Memory B cell (primary cell): Measurements from ENCODE around the gene F11R.
"Not testable (repeated sequence)": the region's sequence is repeated elsewhere in the genome, so short reads cannot be mapped to it uniquely, and the experiment has no call there.

Experiments
- ATAC-seq: fragments of 150-1000 bp; cut with Tn5 transposase; 2 replicates; pipeline ENCODE4 v1.10.0; 2021; ENCODE audit warnings: low read depth, mild to moderate bottlenecking, moderate library complexity
- DNase-seq, 2 donors: peaks; one replicate each; pipeline ENCODE4 v3.0.0; 2022; ENCODE audit warnings: low spot score in 2 of 2
- H3K27ac Mint-ChIP-seq: one replicate; pipeline ENCODE4 v1.8.0; 2022; ENCODE audit warnings: mild to moderate bottlenecking, moderate library complexity, mixed read lengths
- H3K27me3 Mint-ChIP-seq: one replicate; pipeline ENCODE4 v1.8.0; 2022; ENCODE audit warnings: mixed read lengths
- H3K36me3 Mint-ChIP-seq: one replicate; pipeline ENCODE4 v1.8.0; 2022; ENCODE audit warnings: mild to moderate bottlenecking, mixed read lengths
- H3K4me1 Mint-ChIP-seq: one replicate; pipeline ENCODE4 v1.8.0; 2022; ENCODE audit warnings: mixed read lengths
- H3K4me3 Mint-ChIP-seq: one replicate; pipeline ENCODE4 v1.8.0; 2022; ENCODE audit warnings: mild to moderate bottlenecking, moderate library complexity, mixed read lengths
- H3K9me3 Mint-ChIP-seq: one replicate; pipeline ENCODE4 v1.8.0; 2022; ENCODE audit warnings: mixed read lengths

The F11R gene

DNA sequence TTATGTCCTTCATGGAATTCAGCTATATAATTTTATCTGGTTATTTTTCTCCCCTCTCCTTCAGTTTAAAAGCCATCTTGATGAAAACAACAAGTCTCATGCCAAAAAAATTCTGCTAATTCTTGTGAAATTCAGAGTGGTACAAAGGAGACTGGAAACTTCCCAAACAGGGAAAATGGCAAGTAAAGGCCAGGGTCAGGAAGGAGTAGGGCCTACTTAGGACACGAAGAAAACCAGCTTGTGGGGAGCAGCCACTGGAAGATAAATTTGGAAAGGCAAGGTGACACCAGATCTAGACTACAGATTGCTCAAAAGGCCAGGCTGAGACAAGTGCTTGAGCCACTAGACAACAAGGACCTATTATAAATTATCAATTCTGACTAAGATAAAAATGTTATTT is 11.5 kb upstream of the F11R start:
- no peak for DNase-seq
- H3K27me3 Mint-ChIP-seq: no peaks in the 10 kb centered on the region
- no peaks in the 10 kb centered on the region for H3K9me3 Mint-ChIP-seq
- H3K27ac Mint-ChIP-seq: no peak overlapping the region
- H3K4me1 Mint-ChIP-seq: peaks cover 10% of the 10 kb centered on the region
- no peak overlapping the region for H3K4me3 Mint-ChIP-seq
- peaks cover 1% of the 10 kb centered on the region for H3K36me3 Mint-ChIP-seq
- ATAC-seq: no peak

DNA sequence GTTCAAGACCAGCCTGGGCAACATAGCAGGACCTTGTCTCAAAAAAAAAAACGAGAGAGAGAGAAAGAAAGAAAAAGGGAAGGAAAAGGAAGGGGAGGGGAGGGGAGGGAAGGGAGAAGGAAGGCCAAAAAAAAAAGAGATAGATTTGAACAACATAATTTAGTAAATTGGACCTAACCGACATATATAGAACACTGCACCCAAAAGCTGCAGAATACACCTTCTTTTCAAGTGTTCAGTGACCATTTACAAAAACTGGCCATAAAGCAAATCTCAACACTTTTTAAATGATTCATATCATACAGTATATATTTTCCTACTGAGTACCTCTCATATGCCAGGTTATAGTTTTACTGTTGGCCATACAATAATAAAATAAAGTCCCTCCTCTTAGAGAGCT is 10.9 kb upstream of the F11R start:
- DNase-seq: no peak
- Mint-ChIP-seq H3K4me1 (peaks cover 10% of the 10 kb centered on the region), H3K36me3 (peaks cover 3% of the 10 kb centered on the region), H3K4me3 (no peak overlapping the region), H3K9me3 (peaks cover 2% of the 10 kb centered on the region), H3K27me3 (no peaks in the 10 kb centered on the region), H3K27ac (no peak overlapping the region)
- ATAC-seq: no peak

DNA sequence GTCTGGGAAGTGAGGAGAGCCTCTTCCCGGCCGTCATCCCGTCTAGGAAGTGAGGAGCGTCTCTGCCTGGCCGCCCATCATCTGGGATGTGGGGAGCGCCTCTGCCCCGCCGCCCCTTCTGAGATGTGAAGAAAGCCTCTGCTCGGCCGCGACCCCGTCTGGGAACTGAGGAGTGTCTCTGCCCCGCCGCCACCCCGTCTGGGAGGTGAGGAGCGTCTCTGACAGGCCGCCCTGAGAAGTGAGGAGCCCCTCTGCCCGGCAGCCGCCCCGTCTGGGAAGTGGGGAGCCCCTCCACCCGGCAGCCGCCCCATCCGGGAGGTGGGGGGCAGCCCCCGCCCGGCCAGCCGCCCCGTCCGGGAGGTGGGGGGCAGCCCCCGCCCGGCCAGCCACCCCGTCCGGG is 8.5 kb upstream of the F11R start:
- H3K27ac Mint-ChIP-seq, H3K4me3 Mint-ChIP-seq, ATAC-seq, H3K9me3 Mint-ChIP-seq, DNase-seq, H3K36me3 Mint-ChIP-seq, H3K27me3 Mint-ChIP-seq: not testable (repeated sequence)
- peaks cover 12% of the 10 kb centered on the region for H3K4me1 Mint-ChIP-seq

DNA sequence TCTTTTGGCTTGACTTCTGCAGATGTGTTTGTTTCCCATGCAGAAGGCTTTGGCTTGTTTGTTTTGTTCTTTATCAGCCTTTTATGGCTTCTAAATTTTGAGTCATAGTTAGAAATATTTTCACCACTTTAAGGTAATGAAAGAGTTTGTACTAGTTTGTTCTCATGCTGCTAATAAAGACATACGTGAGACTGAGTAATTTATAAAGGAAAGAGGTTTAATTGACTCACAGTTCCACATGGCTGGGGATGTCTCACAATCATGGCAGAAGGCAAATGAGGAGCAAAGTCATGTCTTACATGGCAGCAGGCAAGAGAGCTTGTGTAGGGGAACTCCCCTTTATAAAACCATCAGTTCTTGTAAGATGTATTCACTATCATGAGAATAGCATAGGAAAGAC is 6.0 kb upstream of the F11R start:
- H3K9me3 Mint-ChIP-seq, ATAC-seq, H3K27ac Mint-ChIP-seq, H3K4me3 Mint-ChIP-seq, H3K4me1 Mint-ChIP-seq, H3K36me3 Mint-ChIP-seq, H3K27me3 Mint-ChIP-seq, DNase-seq: not testable (repeated sequence)

DNA sequence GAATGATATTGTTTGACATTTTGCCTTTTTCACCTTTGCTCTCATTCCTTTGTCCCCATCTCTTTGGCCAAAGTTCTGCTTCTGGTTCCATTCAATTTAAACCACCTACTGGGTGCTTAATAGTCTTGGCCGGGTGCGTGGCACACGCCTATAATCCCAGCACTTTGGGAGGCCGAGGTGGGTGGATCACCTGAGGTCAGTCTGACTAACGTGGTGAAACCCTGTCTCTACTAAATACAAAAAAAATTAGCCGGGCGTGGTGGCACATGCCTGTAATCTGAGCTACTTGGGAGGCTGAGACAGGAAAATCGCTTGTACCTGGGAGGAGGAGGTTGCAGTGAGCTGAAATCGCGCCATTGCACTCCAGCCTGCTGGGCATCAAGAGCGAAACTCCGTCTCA is 1.5 kb upstream of the F11R start:
- not testable (repeated sequence) for H3K9me3 Mint-ChIP-seq, DNase-seq, H3K27ac Mint-ChIP-seq, H3K27me3 Mint-ChIP-seq, H3K36me3 Mint-ChIP-seq, ATAC-seq
- Mint-ChIP-seq H3K4me3 (peak overlapping the region; percentile 37), H3K4me1 (peaks cover 26% of the 10 kb centered on the region)

DNA sequence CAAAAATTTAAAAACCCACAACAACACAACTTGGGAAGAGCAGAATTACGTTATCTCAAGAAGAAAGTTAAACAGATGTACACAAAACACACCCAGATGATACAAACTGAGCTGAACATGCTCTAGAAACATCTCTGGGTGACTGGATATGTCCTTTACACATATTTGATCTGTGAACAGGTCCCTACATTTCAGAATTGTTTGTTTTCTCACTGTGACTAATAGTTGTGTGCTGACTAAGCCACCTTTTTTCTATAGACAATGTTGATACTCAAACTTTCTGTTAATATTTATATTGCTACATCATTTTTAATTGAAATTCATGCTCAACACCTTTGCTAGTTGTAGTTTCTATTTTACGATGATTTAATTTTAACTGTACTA is 1.0 kb upstream of the F11R start:
- Mint-ChIP-seq H3K36me3 (peaks cover 6% of the 10 kb centered on the region), H3K27ac (peak overlapping the region; percentile 88), H3K27me3 (no peaks in the 10 kb centered on the region), H3K4me1 (peaks cover 26% of the 10 kb centered on the region), H3K4me3 (no peak overlapping the region), H3K9me3 (peaks cover 4% of the 10 kb centered on the region)
- ATAC-seq (no peak), DNase-seq (no peak)

DNA sequence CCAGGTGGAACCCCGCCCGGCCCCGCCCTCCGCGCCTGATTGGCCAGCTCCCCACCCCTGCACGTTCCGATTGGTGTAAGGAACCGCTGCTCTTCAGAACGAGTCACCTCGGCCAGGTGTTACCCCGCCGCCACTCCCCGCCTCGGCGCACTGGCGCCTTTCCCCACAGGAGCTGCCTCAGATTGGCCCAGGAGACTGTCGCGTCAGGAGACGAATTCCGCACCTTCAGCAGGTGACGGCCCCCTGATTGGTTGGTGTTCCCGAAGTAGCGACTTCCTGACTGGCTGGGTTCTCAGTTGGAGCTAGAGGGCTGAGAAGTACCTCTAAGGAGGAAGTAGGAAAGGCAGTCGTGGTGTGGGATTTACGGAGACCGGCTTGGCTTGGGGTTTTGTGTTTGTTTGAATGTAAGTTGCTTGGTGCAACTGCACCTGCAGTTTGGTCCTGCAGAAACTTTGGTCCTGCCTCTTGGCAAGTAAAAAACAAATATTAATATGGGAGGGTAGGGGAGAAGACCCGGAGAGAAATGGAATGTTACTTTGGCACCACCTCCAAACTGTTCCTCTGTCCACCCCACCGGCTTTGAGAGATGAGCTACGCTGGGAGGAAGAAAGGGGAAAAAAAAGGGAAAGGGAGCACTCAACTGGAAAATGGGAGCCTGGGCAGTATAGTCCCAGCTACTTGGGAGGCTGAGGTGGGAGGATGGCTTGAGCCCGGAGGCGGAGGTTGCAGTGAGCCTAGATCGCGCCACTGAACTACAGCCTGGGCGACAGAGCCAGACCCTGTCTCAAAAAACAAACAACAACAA is 415 bp upstream of the F11R start:
- peak; percentile 72 to 81 for DNase-seq
- H3K4me1 Mint-ChIP-seq: peaks cover 28% of the 10 kb centered on the region
- H3K27ac Mint-ChIP-seq: peak overlapping the region; percentile 88

DNA sequence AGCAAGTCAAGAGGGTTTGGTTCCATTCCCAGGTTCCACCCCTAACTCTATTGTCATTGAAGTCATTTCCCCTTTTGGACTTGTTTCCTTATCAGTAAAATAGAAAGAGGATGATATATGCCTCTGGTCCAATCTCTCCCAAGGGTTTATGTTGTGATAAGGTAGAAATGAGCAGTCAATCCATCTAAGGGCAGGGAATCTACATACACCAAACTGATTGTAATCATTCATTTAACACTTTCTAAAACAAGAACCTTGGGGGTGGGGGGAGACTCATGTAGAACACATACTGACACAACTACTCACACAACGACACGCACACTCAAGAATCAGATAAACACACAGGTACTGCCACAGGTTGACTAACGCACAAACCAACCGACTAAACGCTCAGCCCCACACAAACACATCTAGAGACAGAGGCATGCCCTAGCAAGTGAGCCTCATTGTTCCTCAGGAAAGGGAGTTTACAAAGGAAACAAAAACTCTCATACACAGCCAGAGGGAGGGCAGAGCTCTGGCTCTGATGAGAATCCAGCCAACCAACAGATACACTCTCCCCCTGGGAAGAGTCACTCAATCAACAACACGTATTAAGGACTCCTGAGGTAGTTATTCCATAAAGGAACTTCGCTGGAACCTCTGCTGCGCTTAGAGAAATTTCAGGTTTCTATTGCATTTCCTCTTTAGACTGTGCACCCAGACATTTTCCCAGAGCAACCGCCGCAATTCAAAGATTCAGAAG is 1.0 kb downstream of the F11R start:
- peaks cover 2% of the 10 kb centered on the region for H3K36me3 Mint-ChIP-seq
- no peak for DNase-seq
- H3K27ac Mint-ChIP-seq: peak overlapping the region; percentile 88
- peaks cover 1% of the 10 kb centered on the region for H3K9me3 Mint-ChIP-seq
- H3K4me3 Mint-ChIP-seq: peak overlapping the region; percentile 89
- H3K27me3 Mint-ChIP-seq: no peaks in the 10 kb centered on the region
- no peak for ATAC-seq
- H3K4me1 Mint-ChIP-seq: peaks cover 25% of the 10 kb centered on the region

More for the DNA sequence above, 415 bp upstream of the F11R start:
- Mint-ChIP-seq H3K27me3 (no peaks in the 10 kb centered on the region), H3K4me3 (peak overlapping the region; percentile 89), H3K9me3 (peaks cover 1% of the 10 kb centered on the region), H3K36me3 (peaks cover 3% of the 10 kb centered on the region)
- peak; percentile 94 for ATAC-seq

DNA sequence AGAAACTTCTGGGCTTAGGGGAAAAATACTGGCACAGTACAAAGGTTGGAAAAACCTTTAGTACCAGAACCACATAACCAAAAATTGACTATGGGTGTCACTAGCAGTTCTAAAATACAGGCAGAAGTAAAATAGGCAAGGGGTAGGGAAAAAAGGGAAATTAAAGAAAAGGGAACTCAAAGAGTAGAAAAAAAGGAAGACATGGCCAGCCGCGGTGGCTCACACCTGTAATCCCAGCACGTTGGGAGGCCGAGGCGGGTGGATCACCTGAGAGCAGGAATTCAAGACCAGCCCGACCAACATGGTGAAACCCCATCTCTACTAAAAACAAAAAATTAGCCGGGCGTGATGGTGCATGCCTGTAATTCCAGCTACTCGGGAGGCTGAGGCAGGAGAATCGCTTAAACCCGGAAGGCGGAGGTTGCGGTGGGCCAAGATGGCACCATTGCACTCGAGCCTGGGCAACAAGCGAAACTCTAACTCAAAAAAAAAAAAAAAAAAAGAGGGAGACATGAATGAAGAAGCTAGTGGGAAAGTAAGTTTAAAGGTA is 1.8 kb downstream of the F11R start:
- DNase-seq, H3K36me3 Mint-ChIP-seq, H3K9me3 Mint-ChIP-seq, ATAC-seq, H3K27me3 Mint-ChIP-seq, H3K27ac Mint-ChIP-seq: not testable (repeated sequence)
- peak overlapping the region; percentile 56 for H3K4me3 Mint-ChIP-seq
- peaks cover 26% of the 10 kb centered on the region for H3K4me1 Mint-ChIP-seq

DNA sequence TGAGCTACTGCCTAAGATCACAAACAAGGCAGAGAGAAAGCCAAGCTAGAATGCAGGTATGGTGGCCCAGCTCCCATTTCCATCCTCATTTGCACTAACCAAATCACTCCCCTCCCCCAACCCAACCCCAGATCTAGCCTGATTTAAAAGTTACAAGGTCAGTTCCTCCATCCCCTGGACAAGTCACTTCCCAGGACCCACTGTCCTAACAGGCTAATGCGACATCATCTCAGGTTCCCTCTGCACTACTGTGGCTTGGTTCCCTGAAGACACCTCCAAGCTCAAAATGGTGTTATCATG is 2.4 kb downstream of the F11R start:
- H3K9me3 Mint-ChIP-seq: peaks cover 1% of the 10 kb centered on the region
- H3K27ac Mint-ChIP-seq: peak overlapping the region; percentile 15
- no peaks in the 10 kb centered on the region for H3K36me3 Mint-ChIP-seq
- ATAC-seq (no peak), DNase-seq (no peak)
- no peak overlapping the region for H3K4me3 Mint-ChIP-seq
- H3K4me1 Mint-ChIP-seq: peaks cover 32% of the 10 kb centered on the region
- no peaks in the 10 kb centered on the region for H3K27me3 Mint-ChIP-seq

DNA sequence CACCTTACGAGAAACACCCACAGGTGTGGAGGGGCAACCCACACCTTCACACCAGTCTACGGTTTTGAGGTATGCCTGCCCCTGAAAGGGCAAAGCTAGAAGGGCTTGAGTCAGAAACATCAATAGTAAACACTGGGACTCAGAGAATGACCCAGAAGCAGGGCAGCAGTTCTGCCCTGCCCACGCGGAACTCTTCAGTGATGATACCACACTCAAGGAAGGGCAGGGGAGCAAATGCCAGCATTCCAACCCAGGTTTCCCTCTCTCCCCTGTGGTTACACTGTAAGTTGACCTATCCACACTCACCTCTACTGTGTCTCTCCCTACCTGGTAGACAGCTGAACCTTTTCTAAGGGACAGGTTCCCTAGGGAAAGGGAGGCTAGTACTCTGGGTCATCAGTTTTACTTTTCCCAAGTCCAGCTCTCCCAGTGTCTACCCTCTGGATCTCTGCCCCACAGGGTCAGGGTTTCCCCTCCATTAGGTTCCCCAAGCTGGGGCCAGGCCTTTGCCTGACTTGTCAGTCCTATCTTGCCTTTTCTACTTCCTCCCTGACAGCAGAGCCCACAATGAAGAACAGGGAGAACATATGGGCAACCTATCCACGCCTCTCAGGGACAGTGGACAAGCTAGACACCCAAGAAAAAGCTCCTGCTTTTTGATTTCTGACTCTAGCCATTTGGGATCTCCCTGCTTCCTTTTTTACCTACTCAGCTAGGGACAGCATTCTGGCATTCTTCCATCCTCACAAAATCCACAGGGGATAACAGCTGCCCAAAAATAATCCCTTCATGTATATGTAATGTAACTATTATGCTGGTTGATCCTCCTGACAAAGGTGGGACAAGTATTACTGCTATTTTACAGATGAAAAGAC is 3.0 kb downstream of the F11R start:
- H3K27ac Mint-ChIP-seq: peak overlapping the region; percentile 15
- no peak for DNase-seq
- H3K36me3 Mint-ChIP-seq: no peaks in the 10 kb centered on the region
- no peaks in the 10 kb centered on the region for H3K27me3 Mint-ChIP-seq
- H3K9me3 Mint-ChIP-seq: peaks cover 1% of the 10 kb centered on the region
- peaks cover 37% of the 10 kb centered on the region for H3K4me1 Mint-ChIP-seq
- no peak for ATAC-seq
- H3K4me3 Mint-ChIP-seq: no peak overlapping the region

DNA sequence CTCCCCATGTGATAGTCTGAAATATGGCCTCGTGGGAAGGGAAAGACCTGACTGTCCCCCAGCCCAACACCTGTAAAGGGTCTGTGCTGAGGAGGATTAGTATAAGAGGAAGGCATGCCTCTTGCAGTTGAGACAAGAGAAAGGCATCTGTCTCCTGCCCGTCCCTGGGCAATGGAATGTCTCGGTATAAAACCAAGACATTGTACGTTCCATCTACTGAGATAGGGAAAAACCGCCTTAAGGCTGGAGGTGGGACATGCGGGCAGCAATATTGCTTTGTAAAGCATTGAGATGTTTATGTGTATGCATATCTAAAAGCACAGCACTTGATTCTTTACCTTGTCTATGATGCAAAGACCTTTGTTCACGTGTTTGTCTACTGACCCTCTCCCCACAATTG is 3.8 kb downstream of the F11R start:
- H3K4me1 Mint-ChIP-seq: peaks cover 37% of the 10 kb centered on the region
- ATAC-seq, H3K4me3 Mint-ChIP-seq, H3K27me3 Mint-ChIP-seq, H3K9me3 Mint-ChIP-seq, DNase-seq, H3K36me3 Mint-ChIP-seq: not testable (repeated sequence)
- H3K27ac Mint-ChIP-seq: peak overlapping the region; percentile 26

DNA sequence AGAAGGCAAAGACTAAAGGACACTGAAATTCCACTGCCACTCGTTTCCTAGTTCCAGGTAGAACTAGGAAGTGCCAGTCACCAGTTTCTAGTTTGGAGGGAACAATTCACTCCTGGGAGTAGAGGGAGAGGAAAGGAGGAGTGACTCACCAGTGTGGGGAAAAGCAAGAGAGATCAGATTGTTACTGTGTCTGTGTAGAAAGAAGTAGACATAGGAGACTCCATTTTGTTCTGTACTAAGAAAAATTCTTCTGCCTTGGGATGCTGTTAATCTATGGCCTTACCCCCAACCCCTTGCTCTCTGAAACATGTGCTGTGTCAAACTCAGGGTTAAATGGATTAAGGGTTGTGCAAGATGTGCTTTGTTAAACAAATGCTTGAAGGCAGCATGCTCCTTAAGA is 4.3 kb downstream of the F11R start:
- not testable (repeated sequence) for DNase-seq, H3K27me3 Mint-ChIP-seq, H3K9me3 Mint-ChIP-seq, H3K4me3 Mint-ChIP-seq, H3K36me3 Mint-ChIP-seq, ATAC-seq
- peak overlapping the region; percentile 26 for H3K27ac Mint-ChIP-seq
- H3K4me1 Mint-ChIP-seq: peaks cover 37% of the 10 kb centered on the region
